Neuronal stem cell (in vitro differentiated cells): Measurements from ENCODE around the gene STK40.

ENCODE experiments used
- DNase-seq: peaks from one replicate; pipeline ENCODE4 v3.0.0-alpha.2; 2013; ENCODE audit warnings: low spot score
- H2AFZ ChIP-seq: one replicate; pipeline ENCODE4 v1.6.1; 2013; ENCODE audit warnings: mild to moderate bottlenecking, low read length, inconsistent platforms
- H2AK5ac ChIP-seq: 2 replicates; pipeline ENCODE4 v1.6.1; 2013; ENCODE audit warnings: low read depth, mild to moderate bottlenecking, inconsistent platforms, low read length, moderate library complexity, mixed read lengths
- H2BK120ac ChIP-seq: 2 replicates; pipeline ENCODE4 v1.6.1; 2013; ENCODE audit warnings: low read depth, mild to moderate bottlenecking, inconsistent platforms, low read length, moderate library complexity, mixed read lengths
- H2BK12ac ChIP-seq: one replicate; pipeline ENCODE4 v1.6.1; 2013; ENCODE audit warnings: low read length, inconsistent platforms
- H2BK15ac ChIP-seq: 2 replicates; pipeline ENCODE4 v1.6.1; 2013; ENCODE audit warnings: mild to moderate bottlenecking, low read length, inconsistent platforms, mixed read lengths
- H2BK5ac ChIP-seq: one replicate; pipeline ENCODE4 v1.6.1; 2013; ENCODE audit warnings: inconsistent platforms, mild to moderate bottlenecking, low read length, moderate library complexity
- H3K14ac ChIP-seq: one replicate; pipeline ENCODE4 v1.6.1; 2013; ENCODE audit warnings: low read length, inconsistent platforms
- H3K18ac ChIP-seq: 2 replicates; pipeline ENCODE4 v1.6.1; 2013; ENCODE audit warnings: low read length, inconsistent platforms
- H3K23ac ChIP-seq: 2 replicates; pipeline ENCODE4 v1.6.1; 2013; ENCODE audit warnings: low read depth, mild to moderate bottlenecking, mixed read lengths, low read length, inconsistent platforms; ENCODE audit not compliant: poor library complexity
- H3K27ac ChIP-seq: replicated peaks from 3 replicates; pipeline ENCODE4 v1.5.1; 2013; ENCODE audit warnings: low read length, inconsistent platforms
- H3K27me3 ChIP-seq, 3 experiments: 2 replicates each; pipeline ENCODE4 v1.6.1; 2013; ENCODE audit warnings: low read length in 3 of 3, mild to moderate bottlenecking in 2 of 3, inconsistent platforms in 1 of 3, low read depth in 1 of 3, mixed read lengths in 1 of 3, moderate library complexity in 1 of 3; ENCODE audit not compliant: control insufficient read depth in 3 of 3, insufficient read depth in 3 of 3
- H3K36me3 ChIP-seq, 2 donors: replicated peaks in 1 of 2; 2 replicates each; pipeline ENCODE4 v1.6.1; 2013; ENCODE audit warnings: low read length in 2 of 2; ENCODE audit not compliant: control insufficient read depth in 2 of 2, insufficient read depth in 2 of 2
- H3K4ac ChIP-seq: 2 replicates; pipeline ENCODE4 v1.6.1; 2013; ENCODE audit warnings: inconsistent platforms, mild to moderate bottlenecking, low read length, moderate library complexity
- H3K4me1 ChIP-seq, 2 donors: 1 replicate in 1 of 2; 2 replicates in 1 of 2; pipeline ENCODE4 v1.6.1; 2013; ENCODE audit warnings: low read length in 2 of 2, low read depth in 1 of 2; ENCODE audit not compliant: control insufficient read depth in 2 of 2, insufficient read depth in 1 of 2
- H3K4me2 ChIP-seq: one replicate; pipeline ENCODE4 v1.6.1; 2013; ENCODE audit warnings: mild to moderate bottlenecking, low read length, inconsistent platforms; ENCODE audit not compliant: insufficient read depth, poor library complexity, severe bottlenecking
- H3K4me3 ChIP-seq, 2 donors: 2 replicates each; pipeline ENCODE4 v1.5.1; 2013; ENCODE audit warnings: low read length in 2 of 2, mild to moderate bottlenecking in 2 of 2, inconsistent platforms in 1 of 2, moderate library complexity in 1 of 2
- H3K79me1 ChIP-seq: one replicate; pipeline ENCODE4 v1.6.1; 2013; ENCODE audit warnings: low read depth, mild to moderate bottlenecking, inconsistent platforms, low read length, moderate library complexity
- H3K9ac ChIP-seq: one replicate; pipeline ENCODE4 v1.6.1; 2013; ENCODE audit warnings: mild to moderate bottlenecking, low read depth, low read length, inconsistent platforms; ENCODE audit not compliant: poor library complexity
- H3K9me3 ChIP-seq, 2 donors: replicated peaks in 1 of 2; 2 replicates each; pipeline versions ENCODE3 to v1.6.1; 2013; ENCODE audit warnings: low read length in 2 of 2, mild to moderate bottlenecking in 2 of 2, inconsistent platforms in 1 of 2, low read depth in 1 of 2, mixed read lengths in 1 of 2, moderate library complexity in 1 of 2; ENCODE audit not compliant: control insufficient read depth in 2 of 2, insufficient read depth in 1 of 2
- H4K8ac ChIP-seq: one replicate; pipeline ENCODE4 v1.6.1; 2013; ENCODE audit warnings: low read depth, mild to moderate bottlenecking, inconsistent platforms, low read length, moderate library complexity
- H4K91ac ChIP-seq: one replicate; pipeline ENCODE4 v1.6.1; 2013; ENCODE audit warnings: low read length, low read depth, mild to moderate bottlenecking, inconsistent platforms; ENCODE audit not compliant: poor library complexity
- WGBS, 2 donors: extraction: QIAGEN DNeasy Blood & Tissue Kit; methylation state at CpG; one replicate each; pipeline ENCODE4 v1.1.7; 2013; ENCODE audit warnings: missing lambda C conversion rate in 2 of 2, mixed read lengths in 1 of 2; ENCODE audit not compliant: insufficient read length in 2 of 2, insufficient replicate concordance in 1 of 2; ENCODE audit errors: extremely low coverage in 2 of 2; 5-methylcytosine and 5-hydroxymethylcytosine counted together

STK40 gene

DNA sequence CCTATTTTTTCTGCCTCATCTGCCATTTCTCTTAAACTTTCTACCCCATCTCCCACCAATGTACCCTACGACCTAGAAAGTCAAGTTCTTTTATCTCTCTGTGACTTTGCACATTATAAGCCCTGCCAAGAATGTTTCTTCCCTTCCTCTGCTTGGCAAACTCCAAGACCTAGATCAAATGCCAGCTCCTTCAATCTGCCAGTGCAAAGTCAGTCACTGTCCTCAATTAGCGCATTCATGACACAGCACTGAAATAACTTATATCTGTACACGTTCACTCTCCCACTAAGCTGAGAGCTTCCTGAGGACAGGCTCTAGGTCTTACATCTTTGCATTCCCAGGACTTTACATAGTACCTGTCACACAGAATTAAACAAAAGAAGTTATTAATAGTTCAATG, 33.4 kb upstream of the STK40 start:
- Histone ChIP-seq H3K36me3 (peaks cover 7 to 54% of the 10 kb centered on the region in 2 donors), H3K23ac (no peak overlapping the region), H4K91ac (no peak overlapping the region), H3K27ac (no peak overlapping the region), H3K4ac (no peak overlapping the region), H2BK12ac (no peak overlapping the region), H2AK5ac (no peak overlapping the region), H2BK5ac (no peak overlapping the region), H2BK15ac (no peak overlapping the region), H3K4me3 (no peak overlapping the region), H2BK120ac (no peak overlapping the region), H3K18ac (no peak overlapping the region), H4K8ac (no peak overlapping the region), H3K9ac (no peak overlapping the region), H3K9me3 (no peaks in the 10 kb centered on the region), H3K4me2 (no peak overlapping the region), H3K79me1 (no peaks in the 10 kb centered on the region), H3K27me3 (no peaks in the 10 kb centered on the region), H3K14ac (no peak overlapping the region), H3K4me1 (no peaks in the 10 kb centered on the region), H2AFZ (no peak overlapping the region)
- DNase-seq = no peak
- no CpG with 5 or more reads among the region's 3 CpGs for WGBS, 2 donors

DNA sequence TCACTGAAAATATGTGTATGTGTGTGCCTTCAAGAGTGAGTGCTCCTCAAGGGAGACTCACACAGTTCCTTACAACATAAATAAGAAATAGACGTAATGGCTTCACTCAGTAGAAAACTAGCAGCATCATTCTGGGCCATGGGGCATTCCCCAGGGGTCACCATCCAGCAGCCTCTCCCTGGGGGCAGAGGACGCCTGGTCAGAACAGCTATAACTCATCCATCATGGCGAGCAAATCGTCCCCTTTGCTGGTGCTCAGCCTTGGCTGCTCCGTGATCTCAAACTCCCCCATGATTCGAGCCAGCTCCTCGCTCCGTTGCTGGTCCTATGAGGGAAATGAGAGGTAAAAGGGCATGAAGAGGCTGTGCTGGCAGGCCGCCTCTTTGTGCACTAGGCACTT, 32.2 kb upstream of the STK40 start:
- no peak overlapping the region for H3K14ac ChIP-seq
- no peak overlapping the region for H3K4me2 ChIP-seq
- no peak overlapping the region for H4K8ac ChIP-seq
- no peak overlapping the region for H2BK15ac ChIP-seq
- no peak overlapping the region for H3K18ac ChIP-seq
- H4K91ac ChIP-seq = no peak overlapping the region
- peaks cover 7 to 60% of the 10 kb centered on the region in 2 donors for H3K36me3 ChIP-seq
- no peak overlapping the region for H2AFZ ChIP-seq
- H3K4me3 ChIP-seq = no peak overlapping the region
- H2AK5ac ChIP-seq = no peak overlapping the region
- H2BK120ac ChIP-seq = no peak overlapping the region
- H2BK12ac ChIP-seq = no peak overlapping the region
- H3K9me3 ChIP-seq = no peaks in the 10 kb centered on the region
- no peak overlapping the region for H3K9ac ChIP-seq
- no peak overlapping the region for H3K27ac ChIP-seq
- no peak overlapping the region for H2BK5ac ChIP-seq
- H3K79me1 ChIP-seq = no peaks in the 10 kb centered on the region
- WGBS, 2 donors = no CpG with 5 or more reads among the region's 9 CpGs
- no peak overlapping the region for H3K4ac ChIP-seq
- H3K27me3 ChIP-seq = no peaks in the 10 kb centered on the region
- DNase-seq = no peak
- H3K23ac ChIP-seq = no peak overlapping the region
- no peaks in the 10 kb centered on the region for H3K4me1 ChIP-seq

GRCh38 chr1:36415661-36416326, 30.1 kb upstream of the STK40 start:
- WGBS, 2 donors = no CpG with 5 or more reads among the region's 15 CpGs
- Histone ChIP-seq H3K18ac (no peak overlapping the region), H3K9ac (no peak overlapping the region)

DNA sequence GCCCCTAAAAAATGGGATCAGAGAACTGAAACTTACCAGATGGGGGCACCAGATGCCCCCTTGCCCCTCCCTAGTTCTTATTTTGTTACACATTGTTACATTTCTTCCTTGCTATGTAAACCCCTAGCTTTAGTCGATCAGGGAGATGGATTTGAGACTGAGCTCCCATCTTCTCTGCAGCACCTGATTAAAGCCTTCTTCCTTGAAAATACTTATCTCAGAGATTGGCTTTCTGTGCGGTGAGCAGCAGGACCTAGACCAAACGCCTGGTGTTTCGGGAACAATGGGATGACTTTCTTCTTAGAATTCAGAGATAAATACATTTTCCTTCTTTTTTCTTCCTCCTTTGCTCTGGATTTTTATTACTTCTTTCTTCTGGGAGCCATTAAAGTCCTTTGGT, 28.7 kb upstream of the STK40 start:
- no peaks in the 10 kb centered on the region for H3K27me3 ChIP-seq
- H2AFZ ChIP-seq = no peak overlapping the region
- no peak overlapping the region for H2AK5ac ChIP-seq
- no peak overlapping the region for H2BK15ac ChIP-seq
- no peak overlapping the region for H3K18ac ChIP-seq
- DNase-seq = no peak
- H3K23ac ChIP-seq = no peak overlapping the region
- no peak overlapping the region for H2BK12ac ChIP-seq
- no peak overlapping the region for H2BK120ac ChIP-seq
- H3K79me1 ChIP-seq = peaks cover 2% of the 10 kb centered on the region
- H3K27ac ChIP-seq = no peak overlapping the region
- H4K91ac ChIP-seq = no peak overlapping the region
- H3K4me1 ChIP-seq = no peaks in the 10 kb centered on the region
- no peak overlapping the region for H3K4ac ChIP-seq
- H3K4me3 ChIP-seq = no peak overlapping the region
- no peak overlapping the region for H3K4me2 ChIP-seq
- H3K36me3 ChIP-seq = peaks cover 7 to 48% of the 10 kb centered on the region in 2 donors
- no peak overlapping the region for H2BK5ac ChIP-seq
- peaks cover 0 to 3% of the 10 kb centered on the region in 2 donors for H3K9me3 ChIP-seq
- no peak overlapping the region for H4K8ac ChIP-seq
- H3K9ac ChIP-seq = no peak overlapping the region
- no peak overlapping the region for H3K14ac ChIP-seq
- no CpG with 5 or more reads among the region's 4 CpGs for WGBS, 2 donors

More at GRCh38 chr1:36415661-36416326, 30.1 kb upstream of the STK40 start:
- no peak overlapping the region for H3K4me2 ChIP-seq
- no peak overlapping the region for H3K14ac ChIP-seq
- H2BK5ac ChIP-seq = no peak overlapping the region
- no peak overlapping the region for H4K91ac ChIP-seq
- H3K4me3 ChIP-seq = no peak overlapping the region
- H2BK120ac ChIP-seq = no peak overlapping the region
- no peak overlapping the region for H4K8ac ChIP-seq
- no peak overlapping the region for H3K4ac ChIP-seq
- no peak overlapping the region for H2BK12ac ChIP-seq
- H3K79me1 ChIP-seq = peaks cover 2% of the 10 kb centered on the region
- DNase-seq = no peak
- H2AFZ ChIP-seq = no peak overlapping the region
- no peak overlapping the region for H2BK15ac ChIP-seq
- H3K9me3 ChIP-seq = peaks cover 0 to 3% of the 10 kb centered on the region in 2 donors
- peaks cover 5 to 47% of the 10 kb centered on the region in 2 donors for H3K36me3 ChIP-seq
- H2AK5ac ChIP-seq = no peak overlapping the region
- H3K4me1 ChIP-seq = no peaks in the 10 kb centered on the region
- no peak overlapping the region for H3K23ac ChIP-seq
- no peak overlapping the region for H3K27ac ChIP-seq
- no peaks in the 10 kb centered on the region for H3K27me3 ChIP-seq
